GM21447 (cell line): Measurements from ENCODE around the gene SLC35F3.
"Not testable (repeated sequence)": the region's sequence is repeated elsewhere in the genome, so short reads cannot be mapped to it uniquely, and the experiment has no call there.

Source experiments
- ATAC-seq: cut with Tn5 transposase; IDR thresholded peaks from one replicate; pipeline ENCODE4 v1.9.1; 2021; ENCODE audit not compliant: unreplicated experiment

Gene SLC35F3

GRCh38 chr1:234348964-234349363 is 444.5 kb downstream of the SLC35F3 start:
- ATAC-seq = no peak

GRCh38 chr1:234355782-234356510 is 451.5 kb downstream of the SLC35F3 start:
- ATAC-seq = no peak

- not testable (repeated sequence) for ATAC-seq
Measured at GRCh38 chr1:234356615-234357269, 452.3 kb downstream of the SLC35F3 start.

GRCh38 chr1:234357831-234358230 is 453.4 kb downstream of the SLC35F3 start:
- no peak for ATAC-seq

- no peak for ATAC-seq
Measured at GRCh38 chr1:234361102-234361603, 456.7 kb downstream of the SLC35F3 start.

- ATAC-seq = no peak
Measured at GRCh38 chr1:234362558-234362957, 458.1 kb downstream of the SLC35F3 start.

GRCh38 chr1:234368320-234369032 is 464.0 kb downstream of the SLC35F3 start:
- ATAC-seq = no peak

GRCh38 chr1:234369033-234369430 is 464.6 kb downstream of the SLC35F3 start:
- ATAC-seq = no peak

GRCh38 chr1:234369784-234370183 is 465.3 kb downstream of the SLC35F3 start:
- ATAC-seq = no peak

GRCh38 chr1:234371414-234371813 is 466.9 kb downstream of the SLC35F3 start:
- no peak for ATAC-seq

- ATAC-seq = no peak
Measured at GRCh38 chr1:234372011-234372757, 467.7 kb downstream of the SLC35F3 start.

GRCh38 chr1:234373064-234373958 is 468.8 kb downstream of the SLC35F3 start, which contains the start of gene COA6:
COA6 (plus strand) TSS chr1:234373456; CDS start chr1:234373467, 11 bp downstream.
- peak; percentile 95 for ATAC-seq

- ATAC-seq = peak; percentile 19
Measured at GRCh38 chr1:234373959-234374254, 469.4 kb downstream of the SLC35F3 start.
